NAMALWA (cell line): Measurements from ENCODE around the gene ERICH2.
"Not testable (repeated sequence)": the region's sequence is repeated elsewhere in the genome, so short reads cannot be mapped to it uniquely, and the experiment has no call there.

ENCODE experiments used
- DNase-seq: peaks from one replicate; pipeline ENCODE4 v3.0.0-alpha.2; 2015; ENCODE audit warnings: low spot score

ERICH2 gene, protein sequence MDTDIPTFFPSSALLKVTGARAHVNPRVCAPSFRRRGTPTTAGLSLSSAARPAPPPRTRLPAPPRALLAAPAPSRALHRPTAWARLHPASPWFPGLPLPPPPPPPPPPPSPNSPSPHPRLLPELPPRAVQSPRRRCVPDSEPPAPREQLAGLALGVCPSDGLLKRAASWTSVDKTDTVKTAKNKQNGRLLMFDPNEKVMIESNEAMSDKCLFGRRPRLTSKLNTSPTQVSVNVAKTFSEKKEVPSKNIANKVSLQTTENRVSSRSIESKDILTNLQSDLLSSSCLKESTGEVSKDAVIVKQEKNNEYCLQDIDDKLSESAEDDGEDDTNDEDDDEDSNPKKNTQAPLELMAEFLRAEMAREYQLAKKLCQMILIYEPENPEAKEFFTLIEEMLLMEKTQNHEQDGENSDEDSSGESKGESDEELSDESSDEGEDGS

DNA sequence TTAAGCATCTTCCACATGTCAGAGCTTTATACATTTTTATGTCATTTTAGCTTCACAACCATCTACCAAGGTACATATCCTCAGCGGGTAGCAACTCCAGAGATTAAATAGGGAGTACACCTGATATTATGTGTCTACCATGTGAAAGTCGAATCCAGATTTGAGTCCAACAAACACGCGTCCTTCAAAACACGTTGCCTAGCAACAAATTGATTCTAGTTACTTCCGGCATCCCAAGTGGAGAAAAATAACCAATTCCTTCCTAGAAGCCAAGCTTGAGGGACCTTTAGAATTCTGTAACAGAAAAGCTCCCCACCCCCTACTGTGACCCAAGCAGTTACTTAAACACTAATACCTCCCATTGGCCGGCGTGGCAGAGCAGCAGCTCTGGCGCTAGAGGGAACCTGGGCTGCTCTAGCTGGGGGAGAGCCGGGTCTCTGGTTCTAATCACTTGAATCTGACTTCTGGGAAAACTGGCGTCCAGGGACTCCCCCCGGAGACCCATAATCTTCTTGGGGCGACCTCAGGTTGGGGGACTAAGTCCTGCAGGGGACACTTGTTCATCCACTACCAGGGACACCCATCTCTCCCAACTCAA, at the start of gene ERICH2:
Gene ERICH2 (plus strand): TSS at position 371 of the 598 bp plus-strand sequence. CDS start 304 bp downstream, outside the sequence.
- DNase-seq: peak; percentile 84

DNA sequence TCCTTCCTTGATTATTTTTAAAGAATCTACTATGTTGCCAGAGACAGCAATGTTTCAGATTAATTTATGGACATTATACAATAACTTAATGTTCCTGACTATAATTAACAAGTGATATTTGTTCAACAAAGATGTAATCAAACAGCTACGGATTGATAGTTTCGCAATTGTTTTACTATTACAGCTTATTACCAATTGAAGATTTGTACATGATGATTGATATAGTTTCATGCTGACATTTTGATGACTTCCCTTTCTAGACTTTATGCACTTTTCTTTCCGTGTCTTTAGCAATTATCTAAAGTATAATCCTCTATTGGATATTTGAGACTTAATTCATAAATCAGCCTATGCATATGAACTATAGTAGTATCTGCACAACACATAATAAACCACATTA, 48.5 kb upstream of the ERICH2 start:
- DNase-seq: no peak

DNA sequence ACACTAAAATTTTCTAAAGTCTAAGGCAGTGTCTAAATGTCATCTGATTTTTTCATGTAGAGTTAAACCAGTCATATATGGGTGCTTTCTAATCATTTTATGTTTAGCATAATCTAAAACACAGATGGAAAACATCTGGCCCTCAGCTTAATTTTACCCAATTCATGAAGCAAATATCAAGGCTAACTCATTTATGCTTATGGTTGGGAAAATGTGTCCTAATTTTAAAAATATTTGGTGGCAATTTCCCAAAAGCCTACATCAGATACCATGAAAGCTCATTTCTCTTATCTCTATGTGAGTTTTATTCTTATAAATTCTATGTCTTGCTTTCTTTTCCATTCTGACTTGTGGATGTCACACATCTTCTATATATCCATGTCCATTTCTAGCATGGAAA, 47.9 kb upstream of the ERICH2 start:
- no peak for DNase-seq

- DNase-seq: no peak
These were observed 46.7 kb upstream of the ERICH2 start for GRCh38 chr2:170723446-170723958.

DNA sequence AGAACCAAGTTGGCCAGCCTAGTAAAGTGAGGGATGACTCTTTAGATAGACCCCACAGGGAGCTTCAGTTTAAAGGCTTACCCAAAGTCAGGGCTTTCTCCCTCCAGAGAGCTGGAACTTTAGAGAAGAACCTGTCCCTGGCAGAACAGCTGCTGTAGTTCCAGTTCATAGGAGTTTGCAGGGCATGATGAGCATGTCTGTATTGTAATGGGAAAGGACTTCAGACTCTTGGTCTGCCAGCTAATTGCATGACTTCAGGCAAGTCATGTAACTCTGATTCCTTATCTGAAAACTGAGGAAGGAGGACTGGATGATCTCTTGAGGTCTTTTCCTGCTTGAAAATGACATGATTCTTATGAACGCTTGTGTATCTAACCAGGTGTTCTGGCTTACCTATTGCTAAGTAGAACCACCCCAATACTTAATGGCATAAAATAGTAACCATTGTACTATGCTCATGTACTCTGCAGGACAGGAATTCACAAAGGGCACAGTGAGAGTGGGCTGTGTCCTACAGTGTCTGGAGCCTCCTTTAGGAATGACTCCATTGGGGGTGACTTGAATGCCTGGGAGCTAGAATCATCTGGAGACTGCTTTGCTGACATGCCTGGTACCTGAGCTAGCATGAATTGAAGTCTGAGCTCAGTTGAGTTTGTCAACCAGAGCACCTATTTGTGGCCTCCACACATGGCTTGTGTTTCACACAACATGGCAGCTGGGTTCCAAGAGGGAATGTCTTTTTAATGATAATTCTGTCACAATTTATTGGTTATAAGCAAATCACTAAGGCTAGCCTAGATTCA, 36.2 kb upstream of the ERICH2 start:
- DNase-seq: no peak

DNA sequence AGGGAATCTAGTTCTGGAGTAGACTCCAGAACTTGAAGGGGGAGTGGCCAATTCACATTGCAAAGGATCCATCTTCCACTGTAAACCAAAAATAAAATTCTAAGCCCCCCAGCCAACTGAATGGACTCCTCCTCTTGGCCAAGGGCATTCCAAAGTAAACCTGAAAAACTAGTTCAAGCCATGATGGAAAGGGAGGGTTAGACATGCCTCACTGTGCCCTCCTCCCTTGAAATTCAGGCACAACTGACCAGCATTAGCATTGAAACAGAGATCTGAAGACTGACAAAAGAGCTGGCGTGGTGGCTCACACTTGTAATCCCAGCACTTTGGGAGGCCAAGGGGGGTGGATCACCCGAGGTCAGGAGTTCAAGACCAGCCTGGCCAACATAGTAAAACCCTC, 35.6 kb upstream of the ERICH2 start:
- DNase-seq: not testable (repeated sequence)

DNA sequence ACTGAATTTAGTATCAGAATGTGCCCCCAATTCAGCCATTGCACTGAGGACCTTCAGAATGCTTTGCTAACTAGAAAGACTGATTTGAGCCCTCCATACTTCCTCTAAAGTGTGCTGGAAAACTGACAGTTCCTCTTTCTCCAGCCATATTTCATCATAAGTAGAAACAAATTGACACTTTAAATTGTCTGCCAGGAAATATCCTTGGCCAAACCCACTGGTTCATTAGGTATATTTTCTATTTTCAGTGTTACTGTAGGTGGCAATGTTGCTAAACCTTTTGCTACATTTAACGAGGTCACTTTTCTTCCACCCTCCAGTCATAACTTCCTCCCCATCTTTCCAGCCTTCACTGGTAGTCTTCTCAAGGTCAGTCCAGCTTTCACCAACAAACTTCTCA, 33.5 kb upstream of the ERICH2 start:
- DNase-seq: peak; percentile 9

- no peak for DNase-seq
These were observed 32.8 kb upstream of the ERICH2 start for GRCh38 chr2:170737406-170737805.

- DNase-seq: no peak
These were observed 32.4 kb upstream of the ERICH2 start for GRCh38 chr2:170737821-170738220.

GRCh38 chr2:170739048-170739447, 31.1 kb upstream of the ERICH2 start:
- no peak for DNase-seq

GRCh38 chr2:170739507-170740046, 30.6 kb upstream of the ERICH2 start:
- DNase-seq: no peak

GRCh38 chr2:170740660-170741059, 29.5 kb upstream of the ERICH2 start:
- DNase-seq: no peak

- no peak for DNase-seq
These were observed 28.2 kb upstream of the ERICH2 start for GRCh38 chr2:170742000-170742399.

GRCh38 chr2:170742896-170743529, 27.2 kb upstream of the ERICH2 start:
- no peak for DNase-seq

- no peak for DNase-seq
These were observed 26.5 kb upstream of the ERICH2 start for GRCh38 chr2:170743530-170744239.

GRCh38 chr2:170744248-170745002, 25.8 kb upstream of the ERICH2 start:
- DNase-seq: no peak

DNA sequence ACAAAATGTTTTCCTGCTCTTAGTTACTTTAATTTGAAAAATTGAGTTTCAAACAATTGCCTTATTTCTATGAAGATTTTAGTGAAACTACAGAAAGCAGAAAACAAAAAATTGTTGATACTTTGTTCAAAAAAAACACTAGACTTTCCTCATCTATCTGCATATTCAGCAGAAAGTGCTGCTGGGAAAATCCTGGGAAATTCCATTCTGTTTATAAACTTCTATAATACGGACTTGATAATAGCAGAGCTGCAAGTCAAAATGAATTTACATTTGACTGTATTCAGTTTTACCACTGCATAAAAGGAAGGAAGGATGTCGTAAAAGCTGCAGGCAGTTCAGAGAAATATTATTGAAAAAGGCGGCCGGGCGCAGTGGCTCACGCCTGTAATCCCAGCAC, 24.9 kb upstream of the ERICH2 start:
- DNase-seq: no peak

GRCh38 chr2:170747921-170748320, 22.3 kb upstream of the ERICH2 start:
- no peak for DNase-seq

GRCh38 chr2:170751555-170751954, 18.6 kb upstream of the ERICH2 start:
- DNase-seq: not testable (repeated sequence)

- DNase-seq: no peak
These were observed 8.6 kb upstream of the ERICH2 start for GRCh38 chr2:170761572-170761971.
